K562 (cell line): ENCODE data around the gene HRH4. TPM values are rescaled to one million over a fixed set of nuclear protein-coding genes. Genes with fewer than 3 reads are reported as not detected.

Experiments
- CREB3L1 ChIP-seq: fragments of 450-650 bp; IDR thresholded peaks from 2 replicates; pipeline ENCODE4 v1.6.1; 2014; ENCODE audit warnings: low read depth, mild to moderate bottlenecking, moderate library complexity, borderline replicate concordance
- CTBP1 ChIP-seq: fragments of 450-650 bp; IDR thresholded peaks from 2 replicates; pipeline ENCODE4 v1.6.1; 2016; ENCODE audit warnings: borderline replicate concordance
- E4F1 ChIP-seq: fragments of 250-450 bp; sonication (Bioruptor Pico); IDR thresholded peaks from 2 replicates; pipeline ENCODE4 v1.5.0; 2021; ENCODE audit warnings: mild to moderate bottlenecking, borderline replicate concordance
- FOXA3 ChIP-seq, 2 experiments: fragments of 450-650 bp in 1 of 2; sonication (generic) in 1 of 2; formaldehyde crosslinking; IDR thresholded peaks in 1 of 2; conservative IDR thresholded peaks in 1 of 2; 2 replicates each; pipeline versions ENCODE4 v1.4.0 to v1.8.0; 2020 to 2022; ENCODE audit warnings: mild to moderate bottlenecking in 2 of 2, missing genetic modification reagents in 1 of 2
- FUS ChIP-seq: fragments of 200-400 bp; formaldehyde crosslinking; optimal IDR thresholded peaks from 2 replicates; pipeline ENCODE3; 2017; ENCODE audit warnings: low read depth, low read length
- GABPB1 ChIP-seq: sonication (generic); formaldehyde crosslinking; IDR thresholded peaks from 2 replicates; pipeline ENCODE4 v1.8.0; 2022; ENCODE audit warnings: mild to moderate bottlenecking, missing genetic modification reagents
- KLF1 ChIP-seq: fragments of 450-650 bp; IDR thresholded peaks from 2 replicates; pipeline ENCODE4 v1.6.1; 2016; ENCODE audit warnings: missing genetic modification characterization, missing compliant biosample characterization
- NR2C1 ChIP-seq, 2 experiments: fragments of 450-650 bp; IDR thresholded peaks; 2 replicates each; pipeline ENCODE4 v1.6.1; 2017; ENCODE audit warnings: mild to moderate bottlenecking in 2 of 2, antibody characterized with exemption in 1 of 2, inconsistent platforms in 1 of 2, missing compliant biosample characterization in 1 of 2, missing genetic modification characterization in 1 of 2
- NR2C2 ChIP-seq, 2 experiments: fragments of 200-800 bp in 1 of 2; sonication (Bioruptor generic) in 1 of 2; sonication (generic) in 1 of 2; formaldehyde crosslinking in 1 of 2; IDR thresholded peaks; 2 replicates each; pipeline versions ENCODE4 v1.6.1 to v1.8.0; 2016 to 2022; ENCODE audit warnings: mild to moderate bottlenecking in 1 of 2, missing compliant biosample characterization in 1 of 2, missing genetic modification characterization in 1 of 2, missing genetic modification reagents in 1 of 2
- POLR2H ChIP-seq: IDR thresholded peaks from 2 replicates; pipeline ENCODE4 v1.6.1; 2016; ENCODE audit warnings: missing genetic modification characterization, low read depth, mild to moderate bottlenecking, control low read depth, missing compliant biosample characterization, moderate library complexity
- RB1 ChIP-seq: fragments of 450-650 bp; IDR thresholded peaks from 2 replicates; pipeline ENCODE4 v1.6.1; 2017; ENCODE audit warnings: low read depth, mild to moderate bottlenecking
- RBFOX2 ChIP-seq: fragments of 200-400 bp; formaldehyde crosslinking; IDR thresholded peaks from 2 replicates; pipeline ENCODE4 v1.6.1; 2017; ENCODE audit warnings: low read depth, mild to moderate bottlenecking, low read length, moderate library complexity
- RBM25 ChIP-seq: fragments of 200-400 bp; formaldehyde crosslinking; IDR thresholded peaks from 2 replicates; pipeline ENCODE4 v1.6.1; 2018; ENCODE audit warnings: low read length, low read depth, moderate library complexity; ENCODE audit not compliant: severe bottlenecking
- RFX1 ChIP-seq: fragments of 450-650 bp; IDR thresholded peaks from 2 replicates; pipeline ENCODE4 v1.6.1; 2016; ENCODE audit warnings: mild to moderate bottlenecking, moderate library complexity
- SMAD4 ChIP-seq: fragments of 250-450 bp; sonication (Bioruptor Pico); conservative IDR thresholded peaks from 2 replicates; pipeline ENCODE4 v1.8.0; 2021; ENCODE audit warnings: inconsistent platforms, mild to moderate bottlenecking, moderate library complexity
- TFAM ChIP-seq: fragments of 250-450 bp; sonication (Bioruptor Pico); conservative IDR thresholded peaks from 2 replicates; pipeline ENCODE4 v1.5.0; 2021; ENCODE audit warnings: mild to moderate bottlenecking, moderate library complexity
- ZBTB1 ChIP-seq: sonication (generic); formaldehyde crosslinking; IDR thresholded peaks from 2 replicates; pipeline ENCODE4 v1.8.1; 2023; ENCODE audit warnings: missing genetic modification reagents, low read depth, mild to moderate bottlenecking, borderline replicate concordance
- ZNF324 ChIP-seq: fragments of 250-450 bp; sonication (Bioruptor Pico); IDR thresholded peaks from 2 replicates; pipeline ENCODE4 v1.4.0; 2020; ENCODE audit warnings: mild to moderate bottlenecking
- ZNF41 ChIP-seq: fragments of 250-450 bp; sonication (Bioruptor Pico); conservative IDR thresholded peaks from 2 replicates; pipeline ENCODE4 v1.4.0; 2020; ENCODE audit warnings: mild to moderate bottlenecking
- ZNF644 ChIP-seq: fragments of 200-800 bp; sonication (Bioruptor generic); IDR thresholded peaks from 2 replicates; pipeline ENCODE4 v1.6.1; 2016; ENCODE audit warnings: low read depth, missing genetic modification characterization, missing compliant biosample characterization
- polyA plus RNA-seq, 8 experiments: library from polyadenylated mRNA; depleted of rRNA in 4 of 8; stranded (reverse) in 5 of 8; unstranded in 3 of 8; fragments of >200 nt; fragmentation: Nextera tagmentation in 2 of 8; fragmentation: Illumina TruSeq in 1 of 8; extraction: Ambion mirVana in 2 of 8; extraction: Trizol in 1 of 8; gene quantifications; 2 replicates each; pipeline versions ENCODE4 v1.2.1 to v1.2.3, GENCODE V29; 2011 to 2014; ENCODE audit warnings: inconsistent platforms in 1 of 8, missing spikeins in 1 of 8
- total RNA-seq, 7 experiments: library from RNA; depleted of rRNA in 6 of 7; stranded (reverse); fragments of >200 nt in 6 of 7; fragmentation: Illumina TruSeq in 2 of 7; extraction: Trizol in 2 of 7; gene quantifications; 2 replicates each; pipeline versions ENCODE4 v1.2.1 to v1.2.3, GENCODE V29; 2011 to 2021; ENCODE audit warnings: low replicate concordance in 1 of 7
- TF ChIP-seq, protein P1 (sequence below): sonication (generic); formaldehyde crosslinking; IDR thresholded peaks from 2 replicates; pipeline ENCODE4 v1.8.1; 2023; ENCODE audit warnings: mild to moderate bottlenecking, missing genetic modification reagents, moderate library complexity

Gene HRH4
- total and polyA plus RNA-seq, 9 of the 15 experiments (the other 6 are each of a cell fraction or from before 2014, with no cell fraction given), result not detected

DNA sequence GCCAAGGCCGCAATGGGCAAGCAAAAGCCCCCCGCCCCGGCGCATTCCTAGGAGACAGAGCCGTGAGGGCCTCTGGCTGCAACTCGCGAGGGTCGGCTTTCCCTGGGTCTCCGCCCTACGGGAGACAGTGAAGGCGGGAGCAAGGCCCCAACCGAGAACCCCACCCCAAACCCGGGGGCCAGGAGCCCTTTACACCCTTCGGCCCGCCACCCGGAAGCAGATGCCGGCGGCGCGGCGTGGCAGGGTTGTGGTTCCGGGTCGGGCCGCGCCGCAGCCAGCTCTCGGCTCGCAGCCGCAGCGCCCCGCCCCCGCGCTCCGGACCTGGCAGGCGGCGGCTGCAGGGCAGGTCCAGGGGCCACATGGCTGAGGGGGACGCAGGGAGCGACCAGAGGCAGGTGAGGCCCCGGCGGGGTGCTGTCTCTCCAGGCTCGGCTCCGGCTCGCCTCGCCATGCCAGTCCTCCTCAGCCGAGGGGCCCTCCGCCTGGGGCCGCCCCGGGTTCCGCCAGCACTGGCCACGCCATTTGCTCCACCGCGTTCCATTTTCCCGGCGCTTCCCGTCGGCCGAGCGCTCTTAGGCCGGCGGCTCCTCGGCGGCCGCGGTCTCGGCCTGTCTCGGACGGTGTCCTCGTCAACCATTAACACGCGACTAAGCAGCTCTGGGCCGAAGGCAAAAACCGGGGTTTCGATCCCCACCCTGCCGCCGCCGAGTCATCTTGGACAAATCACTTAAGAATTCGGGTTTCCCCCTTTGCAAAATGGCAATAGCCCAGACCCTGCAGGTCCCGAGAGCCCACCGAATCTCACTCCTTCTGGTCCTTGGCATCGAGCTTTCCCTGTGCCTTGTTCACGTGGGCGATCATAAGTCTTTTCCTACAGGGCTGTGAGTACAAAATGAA is 33.8 kb upstream of the HRH4 start, which contains the start of gene IMPACT (continued):
- TF ChIP-seq CREB3L1, result peak; percentile 99
- TF ChIP-seq RB1, result peak; percentile 74
- TF ChIP-seq SMAD4 (CRISPR knock-in tag), result peak; percentile 94
- TF ChIP-seq NR2C1 (IDR thresholded peaks at IDR 0.05), result peak; percentile 99
- TF ChIP-seq NR2C1 (tag; IDR thresholded peaks at IDR 0.05), result peak; percentile 99
- peak; percentile 71 for TF ChIP-seq ZNF41 (CRISPR knock-in tag)
- TF ChIP-seq ZBTB1 (CRISPR knock-in tag), result peak; percentile 65; the same call in 1 of the 2 replicates
- TF ChIP-seq ZNF324 (CRISPR knock-in tag), result peak; percentile 61; the same call in 1 of the 2 replicates
- TF ChIP-seq GABPB1, result peak; percentile 96
- TF ChIP-seq POLR2H (tag), result peak; percentile 60
- peak; percentile 97 for TF ChIP-seq ZNF644 (tag)
- TF ChIP-seq FOXA3 (CRISPR knock-in tag; conservative IDR thresholded peaks at IDR 0.05 in 1 of 2, IDR thresholded peaks at IDR 0.05 in 1 of 2), result no peak
- TF ChIP-seq, protein P1, sequence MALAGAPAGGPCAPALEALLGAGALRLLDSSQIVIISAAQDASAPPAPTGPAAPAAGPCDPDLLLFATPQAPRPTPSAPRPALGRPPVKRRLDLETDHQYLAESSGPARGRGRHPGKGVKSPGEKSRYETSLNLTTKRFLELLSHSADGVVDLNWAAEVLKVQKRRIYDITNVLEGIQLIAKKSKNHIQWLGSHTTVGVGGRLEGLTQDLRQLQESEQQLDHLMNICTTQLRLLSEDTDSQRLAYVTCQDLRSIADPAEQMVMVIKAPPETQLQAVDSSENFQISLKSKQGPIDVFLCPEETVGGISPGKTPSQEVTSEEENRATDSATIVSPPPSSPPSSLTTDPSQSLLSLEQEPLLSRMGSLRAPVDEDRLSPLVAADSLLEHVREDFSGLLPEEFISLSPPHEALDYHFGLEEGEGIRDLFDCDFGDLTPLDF, result 0 out of 2 replicates have a peak, but pooled peaks have one; percentile 40
- TF ChIP-seq FUS, result peak; percentile 75
- peak; percentile 80 for TF ChIP-seq CTBP1
- no peak for TF ChIP-seq E4F1 (CRISPR knock-in tag)
- TF ChIP-seq TFAM (CRISPR knock-in tag), result no peak
- TF ChIP-seq RFX1, result no peak
- TF ChIP-seq KLF1 (tag), result peak; percentile 81
- peak; percentile 100 for TF ChIP-seq NR2C2 (CRISPR knock-in tag; IDR thresholded peaks at IDR 0.05)
- peak; percentile 100 for TF ChIP-seq NR2C2 (tag; IDR thresholded peaks at IDR 0.05)
- TF ChIP-seq RBM25, result peak; percentile 8
- peak; percentile 96 for TF ChIP-seq RBFOX2
